Peyer's patch (tissue), 4 donors: ENCODE results near the gene RSAD2. TPM values are rescaled to one million over a fixed set of nuclear protein-coding genes. Genes with fewer than 3 reads are reported as not detected.

Experiments
- DNase-seq, 3 donors: peaks; one replicate each; pipeline ENCODE4 v3.0.0-alpha.2; 2017 to 2019
- H3K27ac ChIP-seq, 4 donors: fragments of 200-600 bp; sonication (generic); one replicate each; pipeline ENCODE4 v1.5.1; 2016 to 2019
- H3K27me3 ChIP-seq, 2 donors: fragments of 200-600 bp; sonication (generic); one replicate each; pipeline ENCODE4 v1.5.1; 2019
- H3K36me3 ChIP-seq, 3 donors: fragments of 200-600 bp; sonication (generic); one replicate each; pipeline ENCODE4 v1.5.1; 2016 to 2019
- H3K4me1 ChIP-seq, 4 donors: fragments of 200-600 bp; sonication (generic); one replicate each; pipeline ENCODE4 v1.5.1; 2016 to 2019
- H3K4me3 ChIP-seq, 4 donors: fragments of 200-600 bp; sonication (generic); 1 replicate in 3 of 4; 2 replicates in 1 of 4; pipeline ENCODE4 v1.5.1; 2016 to 2019; ENCODE audit warnings: mild to moderate bottlenecking in 1 of 4
- H3K9me3 ChIP-seq, 4 donors: fragments of 200-600 bp; sonication (generic); one replicate each; pipeline ENCODE4 v1.5.1; 2016 to 2019; ENCODE audit warnings: mild to moderate bottlenecking in 1 of 4
- CTCF ChIP-seq, 6 experiments: fragments of 450-650 bp in 4 of 6; fragments of 200-600 bp in 2 of 6; sonication (generic) in 1 of 6; IDR thresholded peaks; one replicate each; pipeline ENCODE4 v1.5.1; 2017 to 2019; ENCODE audit warnings: antibody characterized with exemption in 6 of 6, mild to moderate bottlenecking in 3 of 6, moderate library complexity in 1 of 6
- POLR2A ChIP-seq, 2 donors: fragments of 450-650 bp; IDR thresholded peaks; one replicate each; pipeline ENCODE4 v1.5.1; 2017; ENCODE audit warnings: antibody characterized with exemption in 2 of 2, mild to moderate bottlenecking in 2 of 2, moderate library complexity in 2 of 2
- total RNA-seq, 4 donors: library from RNA; depleted of rRNA; stranded (reverse); fragments of >200 nt; gene quantifications; one replicate each; pipeline ENCODE4 v1.1.0, GENCODE V29; 2016

RSAD2 gene
- total RNA-seq, 4 donors from 2014 or later = 1.2 to 5.8 (median 2.2) TPM

- peaks cover 0 to 7% (median 0%) of the 10 kb centered on the region in 3 donors for H3K36me3 ChIP-seq
- no peak overlapping the region for H3K27ac ChIP-seq
- DNase-seq = no peak
- no peaks in the 10 kb centered on the region for H3K27me3 ChIP-seq
- no peaks in the 10 kb centered on the region for H3K4me1 ChIP-seq
- no peaks in the 10 kb centered on the region for H3K9me3 ChIP-seq
- no peak overlapping the region for H3K4me3 ChIP-seq
- TF ChIP-seq POLR2A (IDR thresholded peaks at IDR 0.05) = no peak
- no peak for TF ChIP-seq CTCF (IDR thresholded peaks at IDR 0.05)
These were observed 61.5 kb downstream of the RSAD2 start for GRCh38 chr2:6939071-6939470.

GRCh38 chr2:6940820-6941219 lies 63.2 kb downstream of the RSAD2 start:
- TF ChIP-seq POLR2A (IDR thresholded peaks at IDR 0.05) (no peak), CTCF (IDR thresholded peaks at IDR 0.05) (no peak)
- no peaks in the 10 kb centered on the region for H3K9me3 ChIP-seq
- H3K4me1 ChIP-seq = peaks cover 0 to 6% (median 0%) of the 10 kb centered on the region in 4 donors
- H3K36me3 ChIP-seq = peaks cover 0 to 7% (median 0%) of the 10 kb centered on the region in 3 donors
- DNase-seq = no peak
- H3K27me3 ChIP-seq = no peaks in the 10 kb centered on the region
- H3K27ac ChIP-seq = no peak overlapping the region
- H3K4me3 ChIP-seq = no peak overlapping the region

- no peak overlapping the region for H3K27ac ChIP-seq
- no peak overlapping the region for H3K4me3 ChIP-seq
- peaks cover 0 to 7% (median 0%) of the 10 kb centered on the region in 3 donors for H3K36me3 ChIP-seq
- H3K4me1 ChIP-seq = peaks cover 0 to 6% (median 0%) of the 10 kb centered on the region in 4 donors
- no peak for TF ChIP-seq CTCF (IDR thresholded peaks at IDR 0.05)
- no peak for TF ChIP-seq POLR2A (IDR thresholded peaks at IDR 0.05)
- no peak for DNase-seq
- H3K27me3 ChIP-seq = no peaks in the 10 kb centered on the region
- no peaks in the 10 kb centered on the region for H3K9me3 ChIP-seq
These were observed 63.9 kb downstream of the RSAD2 start for GRCh38 chr2:6941299-6942046.

GRCh38 chr2:6942848-6943247 lies 65.3 kb downstream of the RSAD2 start:
- H3K4me1 ChIP-seq = peaks cover 0 to 6% (median 0%) of the 10 kb centered on the region in 4 donors
- TF ChIP-seq CTCF (IDR thresholded peaks at IDR 0.05) (no peak), POLR2A (IDR thresholded peaks at IDR 0.05) (no peak)
- no peak for DNase-seq
- H3K36me3 ChIP-seq = peaks cover 0 to 7% (median 0%) of the 10 kb centered on the region in 3 donors
- no peak overlapping the region for H3K4me3 ChIP-seq
- H3K27ac ChIP-seq = no peak overlapping the region
- H3K9me3 ChIP-seq = no peaks in the 10 kb centered on the region
- no peaks in the 10 kb centered on the region for H3K27me3 ChIP-seq

- H3K4me1 ChIP-seq = peaks cover 0 to 6% (median 0%) of the 10 kb centered on the region in 4 donors
- DNase-seq = no peak
- H3K4me3 ChIP-seq = no peak overlapping the region
- TF ChIP-seq POLR2A (IDR thresholded peaks at IDR 0.05) (no peak), CTCF (IDR thresholded peaks at IDR 0.05) (no peak)
- peaks cover 0 to 7% (median 0%) of the 10 kb centered on the region in 3 donors for H3K36me3 ChIP-seq
- no peak overlapping the region for H3K27ac ChIP-seq
- no peaks in the 10 kb centered on the region for H3K27me3 ChIP-seq
- no peaks in the 10 kb centered on the region for H3K9me3 ChIP-seq
These were observed 65.9 kb downstream of the RSAD2 start for GRCh38 chr2:6943523-6943922.
